Stimulated activated naive B cell treated with anti-CD40 and anti-IgM and Interleukin-4, amounts not matched to agents 10 μg/mL and 1 μg/mL and 100 μg/mL, for 72 hours (primary cell): ENCODE measurements around the gene ZNF516.
"Not testable (repeated sequence)": the region's sequence is repeated elsewhere in the genome, so short reads cannot be mapped to it uniquely, and the experiment has no call there.

Source experiments
- ATAC-seq, 2 donors: fragments of 150-1000 bp; cut with Tn5 transposase; replicated peaks; 2 replicates each; pipeline ENCODE4 v1.10.0; 2021; ENCODE audit warnings: moderate library complexity in 1 of 2
- DNase-seq: peaks from one replicate; pipeline ENCODE4 v3.0.0; 2021
- H3K27ac Mint-ChIP-seq: one replicate; pipeline ENCODE4 v1.8.0; 2022; ENCODE audit warnings: mild to moderate bottlenecking, mixed read lengths
- H3K27me3 Mint-ChIP-seq, 2 donors: one replicate each; pipeline ENCODE4 v1.8.0; 2022; ENCODE audit warnings: mixed read lengths in 2 of 2
- H3K36me3 Mint-ChIP-seq, 2 donors: one replicate each; pipeline ENCODE4 v1.8.0; 2022; ENCODE audit warnings: mixed read lengths in 2 of 2, mild to moderate bottlenecking in 1 of 2
- H3K4me1 Mint-ChIP-seq, 2 donors: one replicate each; pipeline ENCODE4 v1.8.0; 2022; ENCODE audit warnings: mixed read lengths in 2 of 2, mild to moderate bottlenecking in 1 of 2
- H3K4me3 Mint-ChIP-seq, 2 donors: one replicate each; pipeline ENCODE4 v1.8.0; 2022; ENCODE audit warnings: mild to moderate bottlenecking in 2 of 2, mixed read lengths in 2 of 2, moderate library complexity in 1 of 2
- H3K9me3 Mint-ChIP-seq, 2 donors: one replicate each; pipeline ENCODE4 v1.8.0; 2022; ENCODE audit warnings: mixed read lengths in 2 of 2, mild to moderate bottlenecking in 1 of 2

The ZNF516 gene

GRCh38 chr18:76495006-76495370, at the start of gene ZNF516:
Gene ZNF516, minus strand, starts transcription at chr18:76495242. Its CDS starts 52,188 bp downstream, at chr18:76443054.
- H3K36me3 Mint-ChIP-seq: peaks cover 10 to 11% of the 10 kb centered on the region in 2 donors
- peak in 1 of 2 donors; percentile 11 for ATAC-seq
- peak within 1 kb of the TSS; percentile 93 to 96 for H3K4me3 Mint-ChIP-seq
- H3K27ac Mint-ChIP-seq: peak within 1 kb of the TSS; percentile 96
- no peak for DNase-seq
- no peaks in the 10 kb centered on the region for H3K27me3 Mint-ChIP-seq
- H3K4me1 Mint-ChIP-seq: peaks cover 26 to 72% of the 10 kb centered on the region in 2 donors
- H3K9me3 Mint-ChIP-seq: no peaks in the 10 kb centered on the region

- Mint-ChIP-seq H3K4me1 (no peaks in the 10 kb centered on the region), H3K27ac (no peak overlapping the region), H3K27me3 (peaks cover 9 to 23% of the 10 kb centered on the region in 2 donors), H3K9me3 (peaks cover 0 to 5% of the 10 kb centered on the region in 2 donors), H3K4me3 (no peak overlapping the region), H3K36me3 (peaks cover 0 to 2% of the 10 kb centered on the region in 2 donors)
- no peak for ATAC-seq
- DNase-seq: no peak
These were observed 43.8 kb upstream of the ZNF516 start for GRCh38 chr18:76538846-76539245.

GRCh38 chr18:76537621-76538020, 42.6 kb upstream of the ZNF516 start:
- no peak overlapping the region for H3K27ac Mint-ChIP-seq
- H3K36me3 Mint-ChIP-seq: peaks cover 0 to 2% of the 10 kb centered on the region in 2 donors
- no peak overlapping the region for H3K4me3 Mint-ChIP-seq

GRCh38 chr18:76536593-76536992, 41.6 kb upstream of the ZNF516 start:
- H3K9me3 Mint-ChIP-seq, DNase-seq, H3K4me1 Mint-ChIP-seq, ATAC-seq, H3K36me3 Mint-ChIP-seq, H3K4me3 Mint-ChIP-seq, H3K27ac Mint-ChIP-seq: not testable (repeated sequence)
- peaks cover 12 to 17% of the 10 kb centered on the region in 2 donors for H3K27me3 Mint-ChIP-seq

More at GRCh38 chr18:76537621-76538020, 42.6 kb upstream of the ZNF516 start:
- DNase-seq (no peak), ATAC-seq (no peak)
- Mint-ChIP-seq H3K27me3 (peaks cover 9 to 14% of the 10 kb centered on the region in 2 donors), H3K9me3 (peaks cover 0 to 5% of the 10 kb centered on the region in 2 donors), H3K4me1 (no peaks in the 10 kb centered on the region)

- H3K9me3 Mint-ChIP-seq: peaks cover 0 to 5% of the 10 kb centered on the region in 2 donors
- H3K27me3 Mint-ChIP-seq: peaks cover 27 to 28% of the 10 kb centered on the region in 2 donors
- H3K4me1 Mint-ChIP-seq: peaks cover 11 to 16% of the 10 kb centered on the region in 2 donors
- DNase-seq: no peak
- no peak overlapping the region for H3K27ac Mint-ChIP-seq
- H3K4me3 Mint-ChIP-seq: no peak overlapping the region
- H3K36me3 Mint-ChIP-seq: no peaks in the 10 kb centered on the region
- no peak for ATAC-seq
These were observed 37.8 kb upstream of the ZNF516 start for GRCh38 chr18:76532875-76533274.

GRCh38 chr18:76530846-76531245, 35.8 kb upstream of the ZNF516 start:
- H3K9me3 Mint-ChIP-seq: peaks cover 0 to 5% of the 10 kb centered on the region in 2 donors
- DNase-seq: no peak
- H3K27ac Mint-ChIP-seq: peak overlapping the region; percentile 63
- no peak overlapping the region for H3K4me3 Mint-ChIP-seq
- ATAC-seq: peak; percentile 59 to 65
- peaks cover 11 to 16% of the 10 kb centered on the region in 2 donors for H3K4me1 Mint-ChIP-seq
- no peaks in the 10 kb centered on the region for H3K36me3 Mint-ChIP-seq
- H3K27me3 Mint-ChIP-seq: peaks cover 34 to 36% of the 10 kb centered on the region in 2 donors

- Mint-ChIP-seq H3K4me1 (peaks cover 12 to 19% of the 10 kb centered on the region in 2 donors), H3K9me3 (peaks cover 0 to 5% of the 10 kb centered on the region in 2 donors), H3K4me3 (no peak overlapping the region), H3K27me3 (peaks cover 36 to 37% of the 10 kb centered on the region in 2 donors), H3K27ac (no peak overlapping the region), H3K36me3 (no peaks in the 10 kb centered on the region)
- ATAC-seq (peak; percentile 6 to 15), DNase-seq (no peak)
These were observed 35.3 kb upstream of the ZNF516 start for GRCh38 chr18:76530391-76530790.

GRCh38 chr18:76529433-76529811, 34.4 kb upstream of the ZNF516 start:
- Mint-ChIP-seq H3K4me1 (peaks cover 15 to 23% of the 10 kb centered on the region in 2 donors), H3K9me3 (peaks cover 0 to under 1% of the 10 kb centered on the region in 2 donors), H3K27me3 (peaks cover 37 to 42% of the 10 kb centered on the region in 2 donors), H3K36me3 (no peaks in the 10 kb centered on the region), H3K4me3 (peak overlapping the region; percentile 76 to 77), H3K27ac (no peak overlapping the region)
- ATAC-seq: no peak
- no peak for DNase-seq

- ATAC-seq: peak; percentile 58 to 72
- Mint-ChIP-seq H3K27me3 (peaks cover 36 to 42% of the 10 kb centered on the region in 2 donors), H3K36me3 (no peaks in the 10 kb centered on the region), H3K9me3 (no peaks in the 10 kb centered on the region), H3K4me1 (peaks cover 15 to 23% of the 10 kb centered on the region in 2 donors), H3K27ac (no peak overlapping the region), H3K4me3 (peak overlapping the region; percentile 76 to 77)
- DNase-seq: no peak
These were observed 33.7 kb upstream of the ZNF516 start for GRCh38 chr18:76528477-76529432.

GRCh38 chr18:76525911-76526310, 30.9 kb upstream of the ZNF516 start:
- ATAC-seq (no peak), DNase-seq (no peak)
- Mint-ChIP-seq H3K36me3 (no peaks in the 10 kb centered on the region), H3K4me3 (no peak overlapping the region), H3K27ac (no peak overlapping the region), H3K9me3 (no peaks in the 10 kb centered on the region), H3K27me3 (peaks cover 29 to 36% of the 10 kb centered on the region in 2 donors), H3K4me1 (peaks cover 15 to 20% of the 10 kb centered on the region in 2 donors)

GRCh38 chr18:76524900-76525698, 30.1 kb upstream of the ZNF516 start:
- no peaks in the 10 kb centered on the region for H3K9me3 Mint-ChIP-seq
- H3K36me3 Mint-ChIP-seq: no peaks in the 10 kb centered on the region
- ATAC-seq: peak; percentile 33 to 37
- H3K27ac Mint-ChIP-seq: no peak overlapping the region
- H3K4me3 Mint-ChIP-seq: peak overlapping the region; percentile 10 to 65
- H3K4me1 Mint-ChIP-seq: peaks cover 13 to 17% of the 10 kb centered on the region in 2 donors
- no peak for DNase-seq
- H3K27me3 Mint-ChIP-seq: peaks cover 26 to 40% of the 10 kb centered on the region in 2 donors

GRCh38 chr18:76524477-76524876, 29.4 kb upstream of the ZNF516 start:
- Mint-ChIP-seq H3K4me1 (peaks cover 12 to 16% of the 10 kb centered on the region in 2 donors), H3K4me3 (no peak overlapping the region), H3K9me3 (no peaks in the 10 kb centered on the region), H3K27ac (no peak overlapping the region), H3K36me3 (no peaks in the 10 kb centered on the region), H3K27me3 (peaks cover 22 to 35% of the 10 kb centered on the region in 2 donors)
- DNase-seq: no peak
- no peak for ATAC-seq

GRCh38 chr18:76522551-76522950, 27.5 kb upstream of the ZNF516 start:
- H3K27me3 Mint-ChIP-seq: peaks cover 13 to 29% of the 10 kb centered on the region in 2 donors
- peak overlapping the region; percentile 1 for H3K27ac Mint-ChIP-seq
- H3K4me3 Mint-ChIP-seq: no peak overlapping the region
- no peak for ATAC-seq
- DNase-seq: no peak
- H3K36me3 Mint-ChIP-seq: no peaks in the 10 kb centered on the region
- H3K4me1 Mint-ChIP-seq: peaks cover 14 to 25% of the 10 kb centered on the region in 2 donors
- no peaks in the 10 kb centered on the region for H3K9me3 Mint-ChIP-seq

- DNase-seq (no peak), ATAC-seq (no peak)
- Mint-ChIP-seq H3K27me3 (peaks cover 12 to 29% of the 10 kb centered on the region in 2 donors), H3K4me1 (peaks cover 14 to 25% of the 10 kb centered on the region in 2 donors), H3K9me3 (no peaks in the 10 kb centered on the region), H3K27ac (no peak overlapping the region), H3K4me3 (no peak overlapping the region), H3K36me3 (no peaks in the 10 kb centered on the region)
These were observed 27.1 kb upstream of the ZNF516 start for GRCh38 chr18:76522122-76522503.
